Adrenal gland (tissue), 5 donors: Measurements from ENCODE around the gene OLIG2.

ENCODE experiments used
- POLR2A ChIP-seq, 2 donors: fragments of 450-650 bp; IDR thresholded peaks; one replicate each; pipeline ENCODE4 v1.6.1; 2017; ENCODE audit warnings: antibody characterized with exemption in 2 of 2, mild to moderate bottlenecking in 2 of 2, moderate library complexity in 1 of 2
- TF ChIP-seq, protein P1 (sequence below), 6 experiments: fragments of 450-650 bp in 4 of 6; fragments of 200-600 bp in 2 of 6; sonication (generic) in 1 of 6; IDR thresholded peaks; 1 replicate in 5 of 6; 2 replicates in 1 of 6; pipeline versions ENCODE4 v1.5.1 to v1.8.0; 2016 to 2021; ENCODE audit warnings: antibody characterized with exemption in 6 of 6, mild to moderate bottlenecking in 2 of 6, moderate library complexity in 1 of 6
- donor health status: DM: no; HTN: no; CAD: no.

DNA sequence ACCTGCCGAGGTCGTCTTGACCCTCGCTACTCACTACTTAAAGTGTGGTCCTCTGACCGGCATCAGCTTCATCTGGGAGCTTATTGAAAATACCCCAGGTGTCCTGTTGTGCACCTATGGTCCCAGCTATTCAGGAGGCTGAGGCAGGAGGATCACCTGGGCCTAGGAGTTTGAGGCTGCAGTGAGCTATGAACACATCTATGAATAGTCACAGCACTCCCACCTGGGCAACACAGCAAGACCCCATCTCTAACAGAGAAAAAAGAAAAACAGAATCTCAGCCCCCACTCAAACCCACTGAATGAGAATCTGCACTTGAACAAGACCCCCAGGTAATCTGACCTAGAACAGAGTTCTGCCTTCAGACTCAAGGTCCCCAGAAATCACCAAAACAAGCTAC is 35.5 kb downstream of the OLIG2 start:
- TF ChIP-seq, protein P1, sequence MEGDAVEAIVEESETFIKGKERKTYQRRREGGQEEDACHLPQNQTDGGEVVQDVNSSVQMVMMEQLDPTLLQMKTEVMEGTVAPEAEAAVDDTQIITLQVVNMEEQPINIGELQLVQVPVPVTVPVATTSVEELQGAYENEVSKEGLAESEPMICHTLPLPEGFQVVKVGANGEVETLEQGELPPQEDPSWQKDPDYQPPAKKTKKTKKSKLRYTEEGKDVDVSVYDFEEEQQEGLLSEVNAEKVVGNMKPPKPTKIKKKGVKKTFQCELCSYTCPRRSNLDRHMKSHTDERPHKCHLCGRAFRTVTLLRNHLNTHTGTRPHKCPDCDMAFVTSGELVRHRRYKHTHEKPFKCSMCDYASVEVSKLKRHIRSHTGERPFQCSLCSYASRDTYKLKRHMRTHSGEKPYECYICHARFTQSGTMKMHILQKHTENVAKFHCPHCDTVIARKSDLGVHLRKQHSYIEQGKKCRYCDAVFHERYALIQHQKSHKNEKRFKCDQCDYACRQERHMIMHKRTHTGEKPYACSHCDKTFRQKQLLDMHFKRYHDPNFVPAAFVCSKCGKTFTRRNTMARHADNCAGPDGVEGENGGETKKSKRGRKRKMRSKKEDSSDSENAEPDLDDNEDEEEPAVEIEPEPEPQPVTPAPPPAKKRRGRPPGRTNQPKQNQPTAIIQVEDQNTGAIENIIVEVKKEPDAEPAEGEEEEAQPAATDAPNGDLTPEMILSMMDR (IDR thresholded peaks at IDR 0.05), result no peak
- no peak for TF ChIP-seq POLR2A (IDR thresholded peaks at IDR 0.05)
